A549 treated with AZD9567 at 1 μM for 4 hours (cell line): ENCODE measurements around the gene AP3M1. TPM values are rescaled to one million over a fixed set of nuclear protein-coding genes. Genes with fewer than 3 reads are reported as not detected.

Source experiments
- total RNA-seq: library from RNA; stranded (reverse); fragments of 200-300 nt; extraction: Qiagen RNA extraction; gene quantifications from 5 replicates; pipeline ENCODE4 v1.2.3, GENCODE V29; 2022; ENCODE audit not compliant: insufficient read depth

AP3M1 gene, protein sequence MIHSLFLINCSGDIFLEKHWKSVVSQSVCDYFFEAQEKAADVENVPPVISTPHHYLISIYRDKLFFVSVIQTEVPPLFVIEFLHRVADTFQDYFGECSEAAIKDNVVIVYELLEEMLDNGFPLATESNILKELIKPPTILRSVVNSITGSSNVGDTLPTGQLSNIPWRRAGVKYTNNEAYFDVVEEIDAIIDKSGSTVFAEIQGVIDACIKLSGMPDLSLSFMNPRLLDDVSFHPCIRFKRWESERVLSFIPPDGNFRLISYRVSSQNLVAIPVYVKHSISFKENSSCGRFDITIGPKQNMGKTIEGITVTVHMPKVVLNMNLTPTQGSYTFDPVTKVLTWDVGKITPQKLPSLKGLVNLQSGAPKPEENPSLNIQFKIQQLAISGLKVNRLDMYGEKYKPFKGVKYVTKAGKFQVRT
- 26.3 to 33.8 TPM (median 31.4 TPM) in 5 replicates for total RNA-seq

DNA sequence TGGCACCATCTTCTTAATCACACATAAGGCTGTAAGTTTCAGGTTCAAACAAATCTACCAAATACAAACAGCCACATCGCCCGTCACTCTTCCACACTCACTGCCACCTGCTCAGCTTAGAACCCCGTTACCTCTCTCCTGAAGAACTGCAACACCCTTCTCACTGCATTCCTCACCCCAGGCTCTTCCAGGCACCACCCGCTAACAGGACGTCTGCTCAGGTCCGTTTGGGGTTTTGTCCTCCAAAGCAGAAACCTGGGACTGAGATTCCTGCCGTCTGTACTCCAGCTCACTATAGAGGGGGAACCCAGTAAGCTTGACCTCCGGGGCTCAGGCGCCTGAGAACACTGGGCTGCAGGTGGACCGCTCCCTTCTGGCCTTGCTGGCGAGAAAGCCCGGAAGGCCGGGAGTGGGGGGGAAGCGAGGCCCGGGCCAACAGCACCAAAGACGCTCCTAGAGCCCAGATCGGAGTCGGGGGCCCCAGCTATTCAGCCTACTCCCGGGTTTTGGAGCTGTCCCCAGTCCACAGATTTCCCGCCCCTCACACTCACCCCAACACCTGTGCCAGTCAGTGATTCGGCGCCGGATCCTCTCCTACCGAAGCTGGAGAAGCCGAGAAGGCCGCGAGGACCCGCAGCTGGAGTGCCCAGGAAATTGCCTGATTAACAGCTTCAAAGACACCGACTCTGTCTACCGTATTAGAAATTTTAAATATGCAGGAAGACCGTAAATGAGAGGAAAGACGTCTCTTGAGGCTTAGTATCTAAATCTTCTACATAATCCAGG is at the start of gene AP3M1:
Gene AP3M1 (minus strand): TSS at position 625 of the 786 bp plus-strand sequence. CDS start 12,449 bp downstream, outside the sequence.

DNA sequence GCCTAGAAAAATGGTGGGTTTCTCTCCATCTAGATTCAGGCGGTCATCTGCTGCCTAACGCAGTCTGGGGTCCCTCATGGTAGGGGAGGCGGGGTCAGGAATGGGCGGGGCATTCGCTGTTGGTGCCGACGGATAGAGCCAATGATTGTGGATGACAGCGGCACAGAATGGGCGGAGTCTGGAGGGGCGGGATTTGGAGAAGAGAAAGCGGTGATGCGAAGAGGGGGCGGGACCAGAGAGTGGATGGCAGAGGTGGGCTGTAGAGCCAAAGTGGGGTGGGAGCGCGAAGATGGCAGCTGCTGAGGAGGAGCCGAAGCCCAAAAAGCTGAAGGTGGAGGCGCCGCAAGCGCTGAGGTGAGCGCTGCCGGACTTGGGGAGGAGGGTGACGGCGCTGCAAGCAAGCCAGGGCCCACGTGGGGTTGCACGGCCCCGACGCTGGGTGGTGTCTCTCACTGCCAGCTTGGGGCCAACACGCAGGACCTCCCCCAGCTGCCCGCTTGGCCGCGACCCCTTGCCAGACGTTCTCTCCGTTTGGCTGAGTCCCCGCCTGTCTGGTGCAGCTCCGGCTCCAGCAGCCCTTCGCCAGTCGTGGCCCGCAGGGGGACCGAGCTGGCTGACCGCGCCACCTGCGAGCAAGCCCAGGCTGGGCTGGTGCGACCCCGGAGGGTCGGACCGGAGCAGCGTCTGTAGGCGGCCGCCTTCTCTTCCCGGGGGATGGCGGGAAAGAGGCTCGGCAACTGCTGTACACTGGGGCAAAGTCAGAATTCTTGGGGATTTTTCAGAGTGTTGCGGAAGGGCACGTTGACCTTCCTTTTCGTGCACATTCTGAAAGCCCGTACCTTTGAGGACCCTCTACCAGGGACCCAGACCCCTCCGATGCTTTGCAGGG is 606 bp upstream of the AP3M1 start, which contains the start of gene ADK:
Gene ADK (plus strand): TSS at position 232 of the 889 bp plus-strand sequence. CDS start 58 bp downstream, at position 290.

Other genes with a start within 250 kb of the AP3M1 start
- 103 to 130 TPM (median 115 TPM) in 5 replicates for gene PLAU, start 239.7 kb downstream of the AP3M1 start, total RNA-seq
- gene VCL, start 152.7 kb downstream of the AP3M1 start, total RNA-seq: 160 to 229 TPM (median 204 TPM) in 5 replicates
- gene ADK, start 393 bp upstream of the AP3M1 start, total RNA-seq: 35.4 to 45.9 TPM (median 36.0 TPM) in 5 replicates